Ishikawa (cell line): ENCODE data around the gene STAT4.

ENCODE experiments used
- FOXM1 ChIP-seq: IDR thresholded peaks from 2 replicates; pipeline ENCODE4 v1.6.1; 2012; ENCODE audit warnings: low read depth, borderline replicate concordance
- RAD21 ChIP-seq: IDR thresholded peaks from 2 replicates; pipeline ENCODE4 v1.6.1; 2012; ENCODE audit warnings: low read depth
- REST ChIP-seq: IDR thresholded peaks from 2 replicates; pipeline ENCODE4 v1.6.1; 2012; ENCODE audit warnings: low read depth, mild to moderate bottlenecking
- TAF1 ChIP-seq: IDR thresholded peaks from 2 replicates; pipeline ENCODE4 v1.6.1; 2012; ENCODE audit warnings: low read depth, mild to moderate bottlenecking
- TCF12 ChIP-seq: IDR thresholded peaks from 2 replicates; pipeline ENCODE4 v1.6.1; 2012; ENCODE audit warnings: low read depth
- YY1 ChIP-seq: IDR thresholded peaks from 2 replicates; pipeline ENCODE4 v1.6.1; 2012; ENCODE audit warnings: low read depth
- ZBTB7A ChIP-seq: IDR thresholded peaks from 2 replicates; pipeline ENCODE4 v1.6.1; 2012; ENCODE audit warnings: low read depth

DNA sequence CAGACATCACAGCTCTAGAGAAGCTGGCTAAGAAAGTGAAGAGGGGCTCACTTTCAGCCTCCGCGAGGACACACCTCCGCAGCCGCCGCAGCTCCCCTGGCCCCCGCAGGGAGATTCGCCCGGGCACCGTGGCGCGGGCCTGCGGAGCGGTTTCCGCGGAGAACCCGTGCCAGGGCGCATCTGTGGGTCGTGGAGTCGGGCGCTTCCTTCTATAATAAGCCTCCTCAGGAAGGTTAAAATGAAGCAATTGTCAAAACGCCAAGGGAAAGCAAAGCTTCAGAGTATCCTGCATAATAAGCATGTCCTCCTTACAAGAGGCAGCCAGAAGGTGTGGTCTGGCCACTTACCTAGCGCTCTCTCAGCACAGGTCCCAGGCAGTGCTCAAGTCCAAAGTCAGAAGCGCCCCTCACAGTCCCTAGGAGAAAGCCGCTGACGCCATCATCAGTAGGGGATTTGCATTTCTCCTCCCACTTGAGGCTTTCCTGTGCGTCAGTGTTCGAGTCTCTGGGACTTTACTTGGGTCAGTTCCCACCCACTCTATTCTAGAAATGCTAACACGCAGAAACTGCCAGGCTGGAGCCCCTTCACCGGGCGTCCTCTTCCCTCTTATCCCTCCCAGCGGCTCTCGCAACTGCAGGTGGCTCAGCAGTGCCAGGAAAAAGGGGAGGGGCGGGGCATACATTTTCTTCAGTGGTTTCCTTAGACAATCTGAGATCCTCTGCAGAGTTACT lies at the start of gene STAT4:
- TF ChIP-seq ZBTB7A (no peak), FOXM1 (no peak), YY1 (no peak), RAD21 (no peak), TCF12 (no peak), TAF1 (no peak), REST (no peak)
